Neural cell (in vitro differentiated cells): Measurements from ENCODE around the gene LECT2.

Experiments
- EZH2 ChIP-seq: fragments of 200-600, 300-800 bp; shearing (Covaris generic), sonication (generic); IDR thresholded peaks from 2 replicates; pipeline ENCODE4 v1.6.1; 2014; ENCODE audit warnings: antibody characterized with exemption, low read length, borderline replicate concordance, mild to moderate bottlenecking; ENCODE audit not compliant: insufficient read depth, poor library complexity, severe bottlenecking
- MXI1 ChIP-seq: fragments of 450-650 bp; conservative IDR thresholded peaks from 2 replicates; pipeline ENCODE4 v1.6.1; 2014; ENCODE audit warnings: antibody characterized with exemption, mild to moderate bottlenecking; ENCODE audit not compliant: poor library complexity, severe bottlenecking
- POLR2AphosphoS5 ChIP-seq: IDR thresholded peaks from 2 replicates; pipeline ENCODE4 v1.6.1; 2012
- TAF1 ChIP-seq: IDR thresholded peaks from 2 replicates; pipeline ENCODE4 v1.6.1; 2012; ENCODE audit warnings: low read depth
- TF ChIP-seq, protein P1 (sequence below): fragments of 450-650 bp; IDR thresholded peaks from 2 replicates; pipeline ENCODE4 v1.5.1; 2014; ENCODE audit warnings: antibody characterized with exemption, mild to moderate bottlenecking, moderate library complexity; ENCODE audit not compliant: poor library complexity, severe bottlenecking

DNA sequence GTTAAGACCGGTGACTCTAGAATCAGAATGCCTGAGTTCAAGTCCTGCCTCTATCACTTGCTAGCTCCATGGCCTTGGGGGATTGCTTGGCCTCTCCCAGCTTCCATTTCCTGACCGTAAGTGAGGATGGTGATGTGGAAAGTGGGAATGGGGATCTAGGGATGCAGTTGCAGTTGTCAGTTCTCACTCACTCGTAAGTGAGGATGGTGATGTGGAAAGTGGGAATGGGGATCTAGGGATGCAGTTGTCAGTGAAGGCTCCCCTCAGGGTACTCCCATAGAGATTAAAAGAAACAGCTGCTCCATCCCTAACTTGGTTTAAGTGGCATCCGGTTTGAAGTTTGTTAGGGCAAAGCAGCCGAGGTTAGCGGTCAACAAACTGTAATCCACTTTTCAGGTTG lies 56.1 kb downstream of the LECT2 start:
- TF ChIP-seq EZH2 (no peak), MXI1 (no peak), TAF1 (no peak), POLR2AphosphoS5 (no peak)
- TF ChIP-seq, protein P1, sequence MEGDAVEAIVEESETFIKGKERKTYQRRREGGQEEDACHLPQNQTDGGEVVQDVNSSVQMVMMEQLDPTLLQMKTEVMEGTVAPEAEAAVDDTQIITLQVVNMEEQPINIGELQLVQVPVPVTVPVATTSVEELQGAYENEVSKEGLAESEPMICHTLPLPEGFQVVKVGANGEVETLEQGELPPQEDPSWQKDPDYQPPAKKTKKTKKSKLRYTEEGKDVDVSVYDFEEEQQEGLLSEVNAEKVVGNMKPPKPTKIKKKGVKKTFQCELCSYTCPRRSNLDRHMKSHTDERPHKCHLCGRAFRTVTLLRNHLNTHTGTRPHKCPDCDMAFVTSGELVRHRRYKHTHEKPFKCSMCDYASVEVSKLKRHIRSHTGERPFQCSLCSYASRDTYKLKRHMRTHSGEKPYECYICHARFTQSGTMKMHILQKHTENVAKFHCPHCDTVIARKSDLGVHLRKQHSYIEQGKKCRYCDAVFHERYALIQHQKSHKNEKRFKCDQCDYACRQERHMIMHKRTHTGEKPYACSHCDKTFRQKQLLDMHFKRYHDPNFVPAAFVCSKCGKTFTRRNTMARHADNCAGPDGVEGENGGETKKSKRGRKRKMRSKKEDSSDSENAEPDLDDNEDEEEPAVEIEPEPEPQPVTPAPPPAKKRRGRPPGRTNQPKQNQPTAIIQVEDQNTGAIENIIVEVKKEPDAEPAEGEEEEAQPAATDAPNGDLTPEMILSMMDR, result no peak
